T-helper 2 cell (primary cell): ENCODE measurements around the gene STX12.
"Not testable (repeated sequence)": the region's sequence is repeated elsewhere in the genome, so short reads cannot be mapped to it uniquely, and the experiment has no call there.

Experiments used
- DNase-seq, 5 experiments: peaks; one replicate each; pipeline versions ENCODE4 v3.0.0 to v3.0.0-alpha.2; 2012 to 2022

Gene STX12

DNA sequence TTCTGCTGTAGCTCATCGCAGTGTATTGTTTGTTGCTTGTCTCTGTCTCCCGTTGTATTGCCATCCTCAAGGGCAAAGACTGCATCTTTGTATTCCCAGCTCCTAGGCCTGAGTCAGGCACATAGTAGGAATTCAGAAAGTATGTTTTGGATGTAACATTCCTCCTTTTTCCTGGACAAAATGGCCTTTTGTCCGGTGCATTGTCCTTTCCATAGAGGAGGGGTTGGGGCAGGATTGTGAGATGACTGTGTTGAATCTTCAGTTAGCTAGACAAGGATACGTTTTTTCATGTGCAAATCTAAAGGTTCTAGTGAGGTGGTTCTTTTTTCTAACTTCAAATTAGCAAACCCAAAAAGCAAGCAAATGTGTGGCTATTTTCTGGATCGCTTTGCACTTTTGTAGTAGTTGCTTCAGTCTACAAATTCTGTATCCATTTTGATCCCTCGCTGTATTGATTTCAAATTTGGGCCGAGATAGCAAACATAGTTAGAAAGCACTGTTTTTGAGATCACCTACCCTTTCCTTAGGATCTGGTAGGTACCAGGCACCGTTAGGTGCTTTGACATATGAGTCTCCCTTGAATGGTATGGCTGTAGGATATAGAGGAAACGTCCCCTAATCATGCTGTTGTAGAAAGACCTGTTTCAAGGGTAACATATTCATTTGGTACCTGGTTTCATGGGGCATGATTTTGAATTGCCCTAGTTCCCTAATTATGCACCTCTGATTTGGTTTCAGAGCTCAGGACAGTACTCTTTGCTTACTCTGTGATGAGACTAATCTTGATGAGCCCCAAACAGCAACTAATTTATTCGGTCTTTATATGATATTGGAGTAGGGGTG, 58.8 kb downstream of the STX12 start:
- no peak for DNase-seq

DNA sequence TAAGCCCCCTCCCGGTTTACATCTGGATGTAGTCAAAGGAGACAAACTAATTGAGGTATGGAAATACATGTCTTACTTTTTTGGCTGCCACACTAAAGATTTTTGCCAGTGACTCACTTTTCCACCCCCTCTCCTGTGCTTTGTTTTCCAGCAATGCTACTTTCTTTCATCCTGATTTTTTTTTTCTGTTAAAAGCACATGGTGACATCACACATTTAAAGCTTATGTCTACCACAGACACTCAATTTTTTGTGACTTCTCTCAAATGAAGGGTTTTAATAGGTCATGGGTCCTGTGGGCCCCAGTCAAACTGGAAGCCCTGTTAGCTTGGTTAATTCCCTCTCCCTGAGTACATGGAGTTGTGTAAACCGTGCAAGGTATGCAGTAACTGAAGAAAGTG, 59.7 kb downstream of the STX12 start:
- DNase-seq: no peak

DNA sequence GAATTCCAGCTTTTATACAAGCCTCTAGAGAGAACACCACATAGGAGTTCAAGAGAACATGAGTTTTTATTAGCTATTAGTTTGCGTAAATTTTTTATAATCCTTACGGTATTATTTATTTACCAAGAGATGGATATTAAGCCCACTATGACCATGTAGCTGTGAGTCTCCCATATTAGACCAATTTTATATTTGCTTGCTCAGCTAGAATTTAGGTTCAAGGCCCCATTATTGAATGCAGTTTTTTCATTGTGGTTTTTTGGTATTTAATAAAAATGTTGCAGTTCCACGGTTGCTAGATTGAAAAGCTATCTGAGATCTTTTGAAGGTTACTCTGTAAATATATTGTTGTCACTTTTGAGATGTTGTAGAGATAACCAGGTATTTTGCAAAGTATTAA, 60.5 kb downstream of the STX12 start:
- no peak for DNase-seq

DNA sequence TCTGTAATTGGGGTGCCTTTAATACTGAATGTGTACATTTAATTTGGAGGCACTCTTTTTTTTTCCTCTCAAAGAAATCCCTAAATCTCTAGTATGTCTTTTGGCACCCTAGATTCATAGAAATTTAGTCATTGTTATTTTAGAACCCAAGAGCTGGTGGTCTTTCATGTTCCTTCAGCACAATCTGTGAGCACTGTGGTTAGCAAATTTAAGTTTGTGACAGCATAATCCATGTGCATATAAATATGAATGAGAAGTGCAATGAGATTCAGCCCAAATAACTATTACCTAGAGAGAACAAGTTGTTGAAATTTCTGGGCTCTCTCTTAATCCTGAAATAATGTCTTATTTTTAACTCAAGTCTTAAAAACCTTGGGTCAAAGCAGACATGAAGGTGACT, 62.0 kb downstream of the STX12 start:
- no peak for DNase-seq

DNA sequence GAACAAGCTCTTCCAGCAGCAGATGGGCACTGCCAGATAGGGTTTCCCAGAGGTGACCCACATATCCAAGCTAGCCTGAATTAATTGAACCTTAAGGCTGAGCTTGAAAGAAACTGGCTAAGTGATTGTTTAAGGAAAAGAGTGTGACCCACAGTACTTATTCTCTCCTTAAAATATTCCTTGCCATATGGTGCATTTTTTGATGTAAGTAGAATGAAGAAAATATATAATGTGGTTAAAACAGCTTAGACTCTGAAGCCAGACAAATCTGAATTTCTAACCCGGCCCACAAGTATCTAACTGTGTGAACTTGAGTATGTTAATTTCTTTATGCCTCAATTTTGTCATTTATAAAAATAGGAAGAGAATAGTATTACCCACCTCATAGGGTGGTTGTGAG, 62.5 kb downstream of the STX12 start:
- no peak for DNase-seq

DNA sequence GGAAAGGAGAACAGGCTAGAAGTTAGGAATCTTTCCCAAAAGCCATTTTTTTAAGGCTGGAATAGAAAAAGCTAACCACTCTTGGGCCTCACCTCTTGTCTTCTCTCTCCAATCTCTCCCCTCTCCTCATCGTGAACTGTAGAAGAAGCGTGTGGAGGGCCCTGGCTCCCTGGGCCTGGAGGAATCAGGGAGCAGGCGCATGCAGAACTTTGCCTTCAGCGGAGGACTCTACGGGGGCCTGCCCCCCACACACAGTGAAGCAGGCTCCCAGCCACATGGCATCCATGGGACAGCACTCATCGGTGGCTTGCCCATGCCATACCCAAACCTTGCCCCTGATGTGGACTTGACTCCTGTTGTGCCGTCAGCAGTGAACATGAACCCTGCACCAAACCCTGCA, 76.9 kb downstream of the STX12 start:
- no peak for DNase-seq

DNA sequence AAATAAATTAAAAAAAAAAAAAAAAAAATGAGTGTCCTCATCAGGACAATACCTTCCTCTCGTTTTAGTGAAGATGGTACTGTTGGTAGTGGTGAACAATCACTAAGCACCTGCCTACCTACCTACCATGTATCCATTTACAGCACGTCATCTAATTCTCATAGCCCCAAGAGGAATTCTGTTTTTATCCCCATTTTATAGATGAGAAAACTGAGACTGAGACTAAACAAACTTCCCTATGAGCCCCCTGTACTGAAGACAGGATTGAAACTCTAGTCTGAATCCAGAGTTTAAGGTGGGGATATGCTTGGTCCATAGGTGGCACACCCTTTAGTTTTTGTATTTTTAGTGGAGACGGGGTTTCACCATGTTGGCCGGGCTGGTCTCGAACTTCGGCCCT, 82.1 kb downstream of the STX12 start:
- DNase-seq: no peak

DNA sequence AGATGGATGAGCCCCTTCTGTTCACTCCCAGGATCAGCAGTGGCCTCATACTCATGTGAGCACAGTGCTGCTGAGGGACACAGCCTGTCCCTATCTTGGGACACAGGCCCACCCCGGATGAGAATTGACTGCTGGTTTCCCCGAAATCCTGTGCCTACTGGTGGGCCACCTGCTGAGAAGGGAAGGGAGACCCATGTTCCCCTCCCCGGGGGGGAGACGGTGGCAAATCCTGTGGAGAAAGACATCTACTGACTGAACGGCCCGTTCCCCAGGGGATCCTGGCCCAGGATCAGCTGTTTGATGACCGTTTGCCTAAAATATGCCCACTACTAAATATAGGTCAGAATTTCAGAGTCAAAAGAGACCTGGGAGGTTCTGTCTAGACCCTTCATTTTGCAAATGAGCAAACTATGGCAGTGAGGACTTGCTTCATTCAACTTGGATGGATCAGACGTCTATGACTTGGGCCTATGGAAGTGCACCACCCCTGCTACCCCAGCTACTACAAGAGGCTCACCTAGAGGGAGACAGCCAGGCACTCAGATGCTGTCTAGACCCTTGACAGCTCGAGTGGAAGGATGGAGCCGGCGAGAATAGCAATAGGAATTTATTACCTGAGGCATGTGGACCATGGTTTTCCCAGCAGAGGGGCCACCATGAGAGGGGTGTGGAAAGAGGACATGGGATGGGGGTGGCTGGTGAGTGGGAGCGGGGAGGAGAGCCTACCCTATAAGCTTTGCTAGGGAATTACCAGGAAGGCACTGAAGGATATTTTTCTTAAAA, 83.7 kb downstream of the STX12 start:
- no peak for DNase-seq

DNA sequence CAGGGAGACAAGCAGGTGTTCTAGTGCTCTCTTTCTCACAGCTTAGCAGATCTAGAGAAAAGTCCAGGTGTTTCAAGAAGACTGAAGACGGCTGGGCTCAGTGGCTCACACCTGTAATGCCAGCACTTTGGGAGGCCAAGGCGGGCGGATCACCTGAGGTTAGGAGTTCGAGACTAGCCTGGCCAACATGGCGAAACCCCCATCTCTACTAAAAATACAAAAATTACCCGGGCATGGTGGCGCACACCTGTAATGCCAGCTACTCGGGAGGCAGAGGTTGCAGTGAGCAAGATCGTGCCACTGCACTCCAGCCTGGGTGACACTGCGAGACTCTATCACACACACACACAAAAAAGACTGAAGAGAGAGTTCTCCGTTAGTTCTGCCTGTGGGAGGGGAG, 84.5 kb downstream of the STX12 start:
- not testable (repeated sequence) for DNase-seq

DNA sequence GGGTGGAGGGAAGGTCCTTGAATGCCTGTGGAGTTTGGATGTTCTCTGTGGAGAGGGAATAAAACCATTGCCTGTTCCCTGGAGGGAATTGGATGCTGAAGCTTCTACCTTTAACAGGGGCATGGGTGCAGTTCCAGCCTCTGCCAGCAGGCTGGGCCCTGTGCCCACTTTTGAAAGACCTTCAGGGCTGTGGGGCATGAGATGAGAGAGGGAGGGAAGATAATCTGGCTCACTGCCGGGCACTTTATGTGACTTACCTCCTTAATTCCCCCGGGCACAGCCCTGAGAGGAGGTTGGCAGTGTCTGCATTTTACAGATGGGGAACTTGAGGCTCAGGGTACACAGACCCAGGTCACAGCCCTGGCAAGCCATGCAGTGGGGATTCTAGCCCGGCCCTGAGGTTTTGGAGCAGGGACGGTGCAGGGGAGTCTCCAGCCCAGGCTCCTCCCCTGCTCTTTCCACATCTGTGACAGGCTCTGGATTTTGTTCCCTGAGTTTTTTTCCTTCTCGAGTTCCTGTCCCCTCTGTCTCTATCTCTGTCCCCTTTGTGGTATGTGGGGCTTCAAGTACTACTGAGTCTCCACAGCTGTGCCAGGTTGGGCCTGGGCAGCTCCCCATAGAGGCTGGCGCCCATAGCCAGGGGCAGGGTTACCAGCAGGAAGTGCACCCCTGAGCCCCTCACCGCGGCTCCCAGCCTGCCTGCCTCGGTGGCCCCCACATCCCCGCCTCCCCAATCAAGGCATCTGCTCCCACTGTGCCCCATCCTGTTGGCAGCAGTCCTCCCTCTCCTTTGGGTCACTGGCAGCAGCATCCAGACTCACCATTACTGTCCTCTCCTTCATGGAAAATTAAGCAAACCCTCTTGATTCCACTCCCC, 85.3 kb downstream of the STX12 start:
- peak; percentile 59 to 82 (median 73) for DNase-seq

DNA sequence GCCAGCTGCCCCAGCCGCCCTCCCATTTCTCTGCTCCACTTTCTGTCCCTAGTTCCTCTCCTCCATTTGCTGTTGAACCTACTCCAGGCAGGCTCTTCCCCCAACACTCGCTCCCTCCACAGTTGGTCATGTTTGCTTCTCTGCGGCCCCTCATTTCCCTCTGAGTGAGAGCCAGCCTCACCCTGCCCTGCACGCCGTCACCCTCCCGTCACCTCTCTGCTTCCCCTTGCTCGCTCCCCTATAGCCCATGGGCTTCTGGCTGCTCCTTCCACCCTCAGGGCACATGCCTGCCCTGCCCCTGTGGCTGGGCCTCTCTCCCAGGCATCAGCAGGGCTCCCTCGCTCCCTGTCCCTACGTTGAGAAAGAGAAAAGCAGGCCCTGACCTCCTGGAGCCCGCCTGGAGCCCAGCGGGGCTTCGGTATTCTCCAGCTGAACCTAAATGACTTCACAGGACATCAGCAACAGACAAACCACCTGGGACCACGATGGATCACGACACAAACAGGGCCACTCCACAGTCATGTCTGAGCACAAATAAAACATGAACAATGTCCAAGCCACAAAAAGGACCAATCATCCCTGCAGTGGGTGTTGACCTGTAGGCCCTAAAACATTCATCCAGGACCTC, 86.0 kb downstream of the STX12 start:
- DNase-seq: no peak

DNA sequence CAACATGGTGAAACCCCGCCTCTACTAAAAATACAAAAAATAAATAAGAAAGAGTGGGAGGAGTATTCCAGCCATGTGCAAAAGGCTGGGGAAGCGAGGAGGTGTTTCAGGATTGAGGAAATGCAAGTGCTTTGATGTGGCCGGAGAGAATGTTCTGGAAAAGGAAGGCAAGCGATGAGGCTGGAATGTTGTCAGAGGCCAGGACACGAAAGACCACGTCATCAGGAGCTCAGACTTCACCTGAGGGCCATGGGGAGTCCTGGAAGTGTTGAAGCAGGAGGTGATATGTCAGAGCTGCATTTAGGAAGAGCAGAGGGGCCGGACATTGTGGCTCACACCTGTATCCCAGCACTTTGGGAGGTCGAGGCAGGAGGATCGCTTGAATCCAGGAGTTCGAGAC, 88.4 kb downstream of the STX12 start:
- DNase-seq: no peak

DNA sequence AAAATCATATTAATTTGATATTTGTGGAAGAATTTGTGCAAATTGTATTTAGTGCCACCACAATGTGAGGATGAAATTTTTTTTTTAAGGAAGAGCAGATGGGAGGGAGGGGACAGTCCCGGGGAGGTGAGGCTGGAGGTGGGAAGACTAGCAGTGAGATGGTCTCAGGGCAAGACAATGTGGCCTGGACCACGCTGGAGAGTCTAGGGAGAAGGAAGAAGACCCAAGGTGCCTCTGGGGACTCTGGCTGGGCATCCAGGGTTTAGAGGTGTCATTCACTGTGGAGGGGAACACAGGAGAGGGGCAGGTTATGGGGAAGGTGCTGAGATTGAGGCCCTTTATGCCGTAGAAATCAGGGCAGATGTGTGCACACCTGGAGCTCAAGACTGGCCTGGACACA, 89.0 kb downstream of the STX12 start:
- DNase-seq: no peak

DNA sequence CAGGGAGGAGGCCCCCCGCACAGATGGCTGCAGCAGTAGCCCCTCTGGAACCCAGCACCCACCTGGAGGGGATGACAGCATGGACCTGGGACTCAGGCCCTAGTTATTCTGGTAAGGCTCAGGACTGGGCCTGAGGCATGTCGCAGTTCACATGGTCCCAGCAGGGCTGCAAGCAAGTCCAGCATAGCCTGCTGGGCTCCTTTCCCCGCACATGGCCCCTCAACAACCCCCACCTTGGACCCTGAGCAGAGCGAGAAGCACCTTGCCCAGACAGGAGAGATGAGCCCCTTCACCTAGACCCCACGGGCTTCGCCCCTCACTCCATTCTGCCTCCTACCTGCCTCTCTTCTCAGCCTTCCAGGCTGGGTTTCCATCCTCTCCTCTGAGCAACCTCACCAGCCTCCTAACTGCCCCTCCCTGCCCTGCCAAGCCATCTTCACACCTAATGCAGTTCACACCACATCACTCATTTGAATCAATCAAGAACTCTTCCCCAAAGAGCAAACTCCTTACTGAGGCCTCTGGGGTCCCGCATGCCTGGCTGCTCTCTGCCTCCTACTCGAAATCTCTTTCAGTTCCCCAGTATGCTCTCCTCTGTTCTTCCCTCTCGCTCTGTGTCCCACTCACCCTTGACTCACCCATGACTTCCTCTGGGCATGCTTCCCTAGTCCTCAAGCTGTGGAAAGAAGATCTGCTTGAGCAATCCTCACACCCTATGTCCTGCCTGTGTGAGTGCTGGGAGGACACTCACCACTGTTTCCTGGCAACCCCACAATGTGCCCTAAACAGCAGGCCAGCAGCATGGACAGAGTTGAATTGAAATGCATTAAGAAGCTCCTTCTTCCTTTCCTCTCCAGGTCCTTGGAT, 89.9 kb downstream of the STX12 start:
- DNase-seq: no peak

DNA sequence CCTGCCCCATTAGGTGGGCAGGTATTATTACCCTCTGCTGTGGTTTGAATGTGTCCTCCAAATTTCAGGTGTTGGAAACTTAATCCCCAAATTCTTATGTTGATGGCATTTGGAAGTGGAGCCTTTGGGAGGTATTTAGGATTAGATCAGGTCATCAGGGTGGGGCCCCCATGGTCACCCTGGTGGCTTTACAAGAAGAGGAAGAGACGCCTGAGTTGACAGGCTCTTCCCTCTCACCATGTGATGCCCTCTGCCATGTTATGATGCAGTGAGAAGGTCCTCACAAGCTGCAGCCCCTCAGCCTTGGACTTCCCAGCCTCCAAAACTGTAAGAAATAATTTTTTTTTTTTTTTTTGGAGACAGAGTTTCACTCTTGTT, 90.5 kb downstream of the STX12 start:
- no peak for DNase-seq

DNA sequence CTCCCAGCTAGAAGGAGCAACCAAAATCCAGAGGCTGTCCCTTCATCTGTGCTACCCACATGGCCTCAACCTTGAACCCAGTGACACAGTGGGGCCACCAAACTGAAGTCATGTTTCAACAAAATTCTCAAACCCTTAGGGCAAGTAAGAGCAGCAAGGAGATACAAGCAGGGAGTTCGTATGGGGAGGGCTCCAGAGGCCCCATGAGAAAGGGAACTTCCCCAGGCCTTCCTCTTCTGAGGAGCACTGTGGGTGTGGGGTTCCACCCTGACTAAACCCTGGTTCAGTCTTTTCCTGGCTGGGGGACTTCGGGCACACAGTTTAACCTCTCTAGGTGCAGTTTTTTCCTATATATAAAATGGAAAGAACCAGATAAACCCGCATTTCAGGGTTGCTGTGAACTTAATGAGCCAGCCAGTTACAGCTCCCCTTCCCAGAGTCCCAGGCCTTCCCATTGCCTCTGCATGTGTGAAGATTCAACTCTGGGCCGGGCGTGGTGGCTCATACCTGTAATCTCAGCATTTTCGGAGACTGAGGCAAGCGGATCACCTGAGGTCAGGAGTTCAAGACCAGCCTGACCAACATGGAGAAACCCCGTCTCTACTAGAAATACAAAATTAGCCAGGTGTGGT, 91.4 kb downstream of the STX12 start:
- peak in 1 of 5 experiments; percentile 12 for DNase-seq

DNA sequence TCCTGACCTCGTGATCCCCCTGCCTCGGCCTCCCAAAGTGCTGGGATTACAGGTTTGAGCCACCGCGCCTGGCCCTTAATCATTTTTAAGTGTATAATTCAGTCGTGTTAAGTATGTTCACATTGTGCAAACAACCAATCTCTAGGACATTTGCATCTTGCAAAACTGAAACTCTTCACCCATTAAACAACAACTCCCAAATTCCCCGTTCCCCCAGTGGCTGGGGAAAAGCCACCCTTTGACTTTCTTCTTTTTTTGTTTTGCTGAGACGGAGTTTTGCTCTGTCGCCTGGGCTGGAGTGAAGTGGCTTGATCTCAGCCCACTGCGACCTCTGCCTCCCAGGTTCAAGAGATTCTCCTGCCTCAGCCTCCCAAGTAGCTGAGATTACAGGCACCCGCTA, 92.8 kb downstream of the STX12 start:
- no peak for DNase-seq

DNA sequence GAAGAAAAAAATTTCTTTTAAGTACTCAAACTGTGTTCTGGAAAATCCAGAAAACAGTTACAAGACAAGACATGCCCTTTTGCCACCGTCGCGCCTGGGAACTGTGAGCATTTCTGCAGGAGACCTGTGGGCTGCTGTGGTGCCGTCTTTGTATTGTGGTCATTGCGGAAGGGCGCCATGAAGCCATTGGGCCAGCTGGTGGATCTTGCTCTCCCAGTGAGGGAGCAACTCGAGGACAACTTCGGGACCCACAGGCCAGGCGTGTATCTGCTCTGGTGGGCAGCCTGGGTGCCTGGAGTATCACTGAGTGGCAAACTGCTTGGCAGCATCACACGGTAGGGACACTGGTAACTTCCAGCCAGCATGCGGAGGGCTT, 95.5 kb downstream of the STX12 start:
- no peak for DNase-seq

DNA sequence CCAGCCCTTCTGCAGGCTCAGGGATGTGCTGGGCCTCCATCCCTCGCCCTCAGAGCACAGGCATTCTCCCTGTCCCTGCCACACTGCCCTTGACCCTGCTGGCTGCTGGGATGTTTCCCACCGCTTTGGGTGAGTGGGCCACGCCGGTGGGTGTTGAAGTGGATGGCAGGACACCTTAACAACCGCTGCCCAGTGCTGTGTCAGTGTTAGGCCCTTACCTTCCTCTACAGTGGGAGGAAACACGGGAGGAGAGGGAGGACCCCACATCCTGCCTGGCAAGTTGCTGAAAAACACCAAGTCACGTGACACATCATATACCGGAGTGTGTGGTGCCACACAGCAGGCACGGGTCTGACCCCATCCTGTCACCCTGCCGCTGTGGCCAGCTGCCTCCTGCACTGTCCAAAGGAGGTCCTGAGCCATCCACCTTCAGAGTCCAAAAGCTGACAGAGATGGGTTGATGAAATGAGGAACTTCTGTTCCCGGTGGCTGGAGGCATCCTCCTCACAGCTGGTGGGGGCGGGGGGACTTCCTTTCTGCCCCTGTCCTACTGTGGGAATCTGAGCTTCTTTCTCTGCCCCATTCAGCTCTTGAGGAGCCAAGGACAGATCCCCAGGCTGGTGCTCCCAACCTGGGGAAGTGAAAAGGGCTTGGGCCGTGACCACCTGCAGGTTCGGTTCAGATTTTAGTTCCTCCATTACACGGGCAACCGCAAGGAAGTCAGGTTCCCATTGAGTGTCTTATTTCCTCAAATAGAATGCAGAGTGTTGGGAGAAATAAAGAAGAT, 96.1 kb downstream of the STX12 start:
- peak; percentile 22 to 96 (median 48) for DNase-seq

DNA sequence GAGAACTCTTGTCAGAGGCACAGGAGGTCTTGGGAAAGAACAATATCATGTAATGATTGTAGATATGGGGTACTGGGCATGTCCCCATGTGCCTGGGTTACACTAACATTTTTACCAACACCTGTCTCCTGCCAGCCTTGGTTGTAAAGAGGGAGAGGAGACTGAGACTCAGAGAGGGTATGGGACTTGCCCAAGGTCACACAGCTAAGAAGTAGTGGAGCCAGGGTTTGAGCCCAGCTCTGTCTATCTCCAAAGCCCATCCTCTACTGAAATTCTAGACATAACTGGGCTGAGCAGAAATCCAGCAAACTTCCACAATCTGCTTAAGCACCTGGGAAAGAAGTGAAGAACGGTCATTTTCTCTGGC, 96.7 kb downstream of the STX12 start:
- DNase-seq: peak in 1 of 5 experiments; percentile 19
